Activated CD8-positive, alpha-beta memory T cell treated with anti-CD3 and anti-CD28 coated beads for 48 hours (primary cell): ENCODE measurements around the gene WDR1.
"Not testable (repeated sequence)": the region's sequence is repeated elsewhere in the genome, so short reads cannot be mapped to it uniquely, and the experiment has no call there.

ENCODE experiments used
- DNase-seq, 3 experiments: peaks; one replicate each; pipeline ENCODE4 v3.0.0-alpha.2; 2020; ENCODE audit warnings: low read depth in 2 of 3, low spot score in 2 of 3

The WDR1 gene

GRCh38 chr4:10134141-10134540 lies 17.5 kb upstream of the WDR1 start:
- DNase-seq = no peak

GRCh38 chr4:10131202-10131601 lies 14.6 kb upstream of the WDR1 start:
- DNase-seq = no peak

GRCh38 chr4:10130178-10130888 lies 13.7 kb upstream of the WDR1 start:
- DNase-seq = no peak

DNA sequence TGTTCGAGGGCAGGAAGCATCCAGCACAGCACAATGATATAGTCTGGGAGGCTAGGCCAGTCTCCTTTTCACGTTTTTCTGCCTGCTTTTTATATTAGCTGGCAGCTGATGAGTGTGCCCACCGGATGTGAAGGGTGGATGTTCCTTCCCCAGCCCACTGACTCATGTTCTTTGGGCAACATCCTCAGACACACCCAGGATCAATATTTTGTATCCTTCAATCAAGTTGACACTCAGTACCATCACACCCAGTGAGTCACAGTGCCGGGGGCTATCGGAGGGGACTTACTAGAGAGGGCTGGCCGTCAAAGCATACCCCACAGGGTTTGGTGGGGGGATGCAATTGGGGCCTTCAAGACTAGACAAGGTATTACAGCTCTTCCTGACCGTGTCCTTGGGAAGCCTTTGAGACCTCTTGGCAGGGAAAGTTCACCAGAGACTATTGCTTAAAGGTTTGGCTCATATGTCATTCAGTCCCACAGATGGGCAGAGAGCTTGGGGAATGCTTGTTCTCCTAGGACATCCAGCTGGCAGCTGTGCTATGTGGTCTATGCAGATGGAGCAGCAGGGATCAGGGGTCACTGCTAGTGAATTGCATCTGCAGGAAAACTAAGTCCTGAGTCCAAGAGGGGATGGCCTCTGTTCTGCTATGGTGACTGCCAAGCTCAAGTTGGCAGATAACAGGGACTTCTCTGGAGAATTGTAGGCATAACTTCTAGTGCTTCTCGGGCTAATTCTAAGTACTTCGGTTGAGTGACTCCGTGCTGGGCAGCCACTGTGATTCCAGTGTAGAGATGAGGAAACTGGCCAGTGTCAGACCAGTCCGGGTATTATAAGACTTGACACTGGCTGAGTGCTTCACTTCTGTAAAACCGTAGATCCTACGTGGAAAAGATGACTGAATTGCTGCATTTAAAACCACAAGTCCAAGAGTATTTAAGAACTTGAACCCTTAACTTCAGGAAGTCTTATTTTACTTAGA lies 12.9 kb upstream of the WDR1 start:
- DNase-seq = no peak

- DNase-seq = no peak
These were observed 12.2 kb upstream of the WDR1 start for GRCh38 chr4:10128761-10129160.

- not testable (repeated sequence) for DNase-seq
These were observed 10.9 kb upstream of the WDR1 start for GRCh38 chr4:10127531-10127930.

GRCh38 chr4:10124167-10124930 lies 7.8 kb upstream of the WDR1 start:
- DNase-seq = no peak

DNA sequence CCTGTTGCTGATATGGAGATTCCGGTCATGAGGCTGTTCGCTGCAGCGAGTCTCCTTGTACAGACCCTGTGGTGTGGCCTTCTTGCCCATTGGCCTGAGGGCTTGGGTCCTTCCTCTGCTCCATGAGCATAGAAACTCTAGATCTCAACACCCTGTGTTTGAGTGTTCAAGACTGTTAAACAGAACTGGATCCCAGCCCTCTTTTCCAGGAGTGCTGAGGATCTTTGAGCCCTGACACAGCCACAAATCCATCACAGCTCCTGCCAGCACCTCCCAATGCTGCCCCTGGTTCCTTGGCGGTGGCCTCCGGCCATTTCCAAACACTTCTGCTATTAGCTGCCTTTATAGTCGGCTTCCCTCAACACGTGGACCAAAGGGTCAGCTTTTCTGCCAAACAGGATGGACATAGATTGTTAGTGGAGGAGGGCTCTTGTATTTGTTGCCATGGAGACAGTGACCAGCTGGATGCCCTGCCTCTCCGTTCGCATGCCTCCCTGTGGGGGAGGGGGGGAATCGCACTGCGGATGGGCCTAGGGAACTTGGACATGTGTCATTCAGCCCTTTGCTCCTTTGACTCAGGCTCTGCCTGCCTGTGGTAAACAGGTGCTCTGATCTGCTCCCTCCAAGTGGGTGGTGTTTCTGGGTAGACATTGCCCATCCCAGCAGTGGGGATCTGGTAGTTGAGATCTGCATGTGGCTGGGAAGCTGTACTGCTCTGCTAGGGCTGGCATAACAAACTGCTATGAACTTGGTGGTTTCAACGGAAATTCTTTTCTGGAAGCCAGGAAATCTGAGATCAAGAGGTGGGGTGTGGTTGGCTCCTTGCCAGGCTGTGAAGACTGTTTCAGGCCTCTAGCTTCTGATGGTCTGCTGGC lies 6.9 kb upstream of the WDR1 start:
- DNase-seq = no peak

- no peak for DNase-seq
These were observed 5.8 kb upstream of the WDR1 start for GRCh38 chr4:10122236-10122932.

DNA sequence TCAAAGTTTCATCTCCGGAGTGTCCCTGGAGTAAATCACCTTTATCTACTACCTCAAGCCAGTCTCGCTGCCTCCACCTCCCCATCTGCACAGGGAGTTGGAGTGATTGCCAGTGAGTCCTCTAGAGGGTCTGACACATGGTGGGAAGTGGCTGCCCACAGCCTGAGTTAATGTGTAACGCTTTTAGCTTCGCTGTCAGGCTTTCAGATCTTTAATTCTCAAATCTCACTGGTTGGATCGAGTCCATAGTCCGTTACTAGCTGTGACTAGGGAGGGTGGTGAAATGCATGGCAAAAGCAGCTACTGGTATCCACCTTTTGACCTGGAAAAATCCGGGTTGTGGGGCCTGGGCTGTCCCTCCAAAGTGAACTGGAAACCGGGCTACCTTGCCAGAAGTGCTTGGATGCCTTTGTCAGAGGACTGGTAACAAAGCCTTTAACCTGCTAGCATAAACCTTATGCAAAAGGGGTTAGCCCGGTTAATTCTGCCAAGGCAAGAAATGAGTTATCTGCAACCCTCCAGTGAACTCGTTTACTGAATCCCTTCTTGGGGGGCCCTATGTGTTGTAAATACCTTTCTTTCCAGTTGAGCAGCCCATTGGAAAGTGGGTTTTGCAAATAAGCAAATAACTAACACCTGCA lies 5.1 kb upstream of the WDR1 start:
- no peak for DNase-seq

DNA sequence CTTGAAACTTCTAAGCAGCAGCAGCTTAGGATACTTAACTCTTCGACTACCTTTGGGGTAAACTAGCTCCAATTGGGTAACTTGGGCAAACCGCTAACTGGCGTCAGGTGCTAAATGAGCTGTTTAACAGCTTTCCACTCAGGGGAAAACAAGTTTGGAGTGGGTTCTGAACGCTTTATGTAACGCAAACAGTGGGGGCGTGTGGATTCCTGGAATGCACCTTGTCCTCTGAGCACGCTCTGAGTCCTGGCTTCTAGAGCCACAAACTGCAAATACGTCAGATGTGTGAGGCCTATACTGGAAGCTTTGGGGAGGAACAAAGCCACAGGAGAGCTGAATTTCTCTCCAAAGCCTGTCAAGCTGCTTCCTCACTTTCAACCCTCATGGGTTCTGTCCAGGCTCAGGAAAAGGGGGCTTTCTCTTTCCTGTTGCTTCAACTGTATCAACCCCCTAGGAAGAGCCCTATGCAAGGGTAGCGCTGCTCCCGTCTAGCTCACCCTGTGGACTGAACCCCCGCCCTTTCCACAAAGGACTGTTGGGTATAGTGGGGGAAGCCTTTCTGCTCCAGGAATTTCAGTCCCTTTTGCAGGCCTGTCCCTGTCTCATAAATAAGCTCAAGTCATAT lies 4.5 kb upstream of the WDR1 start:
- no peak for DNase-seq

GRCh38 chr4:10119773-10120172 lies 3.2 kb upstream of the WDR1 start:
- no peak for DNase-seq

- DNase-seq = no peak
These were observed 2.7 kb upstream of the WDR1 start for GRCh38 chr4:10119278-10119677.

- DNase-seq = no peak
These were observed 1.7 kb upstream of the WDR1 start for GRCh38 chr4:10118048-10119004.

DNA sequence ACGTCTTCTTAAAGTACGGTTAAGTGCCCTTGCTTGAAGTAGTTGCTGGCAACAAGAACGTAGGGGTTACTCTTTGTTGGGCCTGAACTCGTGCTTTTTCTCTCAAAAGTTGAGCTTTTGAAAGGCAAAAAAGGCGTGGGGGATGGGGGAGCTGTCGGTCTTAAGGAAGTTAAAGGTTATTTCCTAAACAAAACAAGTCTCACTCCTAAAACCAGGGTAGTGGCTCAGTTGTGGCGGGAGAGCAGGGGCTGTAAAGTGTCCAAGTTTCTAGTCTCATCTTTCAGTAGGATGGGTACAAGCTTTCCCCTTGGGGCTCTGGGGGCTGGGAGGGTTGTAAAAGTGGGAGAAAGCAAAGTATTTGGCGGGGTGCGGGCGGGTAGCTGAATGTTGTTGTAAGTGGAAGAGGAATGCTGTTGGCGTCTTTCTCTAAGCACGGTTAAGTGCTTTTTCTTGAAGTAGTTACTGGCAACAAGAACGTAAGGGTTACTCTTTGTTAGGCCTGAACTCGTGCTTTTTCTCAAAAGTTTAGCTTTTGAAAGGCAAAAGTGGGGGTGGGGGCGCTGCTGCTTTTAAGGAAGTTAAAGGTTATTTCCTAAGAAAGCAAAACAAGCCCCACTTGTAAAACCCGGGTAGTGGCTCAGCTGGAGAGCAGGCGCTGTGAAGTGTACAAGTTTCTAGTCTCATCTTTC lies 904 bp upstream of the WDR1 start:
- no peak for DNase-seq

- DNase-seq = peak in 1 of 3 experiments; percentile 49
These were observed 616 bp downstream of the WDR1 start for GRCh38 chr4:10115797-10116568.
